NK-92 treated with Interleukin-12 subunit alpha and Interleukin-12 subunit beta, amount 100 ng/mL, for 24 hours (cell line): ENCODE measurements around the gene SMIM11.
"Not testable (repeated sequence)": the region's sequence is repeated elsewhere in the genome, so short reads cannot be mapped to it uniquely, and the experiment has no call there.

Source experiments
- DNase-seq: peaks from one replicate; lab custom pipeline; 2025; lab: John Stamatoyannopoulos, UW

The SMIM11 gene

GRCh38 chr21:34355570-34355969 is 19.7 kb upstream of the SMIM11 start:
- no peak for DNase-seq

- DNase-seq, result no peak
These were observed 17.4 kb upstream of the SMIM11 start for GRCh38 chr21:34357889-34358288.

GRCh38 chr21:34358866-34359265 is 16.4 kb upstream of the SMIM11 start:
- DNase-seq, result no peak

GRCh38 chr21:34360488-34361241 is 14.6 kb upstream of the SMIM11 start:
- no peak for DNase-seq

- DNase-seq, result no peak
These were observed 13.2 kb upstream of the SMIM11 start for GRCh38 chr21:34362136-34362444.

- no peak for DNase-seq
These were observed 12.6 kb upstream of the SMIM11 start for GRCh38 chr21:34362670-34363069.

GRCh38 chr21:34363733-34364132 is 11.6 kb upstream of the SMIM11 start, which contains the start of gene KCNE2:
KCNE2 (plus strand) TSS chr21:34364006; CDS start chr21:34370479, 6,473 bp downstream.
- DNase-seq, result no peak

GRCh38 chr21:34364921-34365320 is 10.4 kb upstream of the SMIM11 start:
- no peak for DNase-seq

- no peak for DNase-seq
These were observed 9.5 kb upstream of the SMIM11 start for GRCh38 chr21:34365809-34366208.

- DNase-seq, result no peak
These were observed 7.9 kb upstream of the SMIM11 start for GRCh38 chr21:34367320-34367935.

- no peak for DNase-seq
These were observed 5.6 kb upstream of the SMIM11 start for GRCh38 chr21:34369741-34370140.

GRCh38 chr21:34372321-34372720 is 3.0 kb upstream of the SMIM11 start:
- DNase-seq, result no peak

- not testable (repeated sequence) for DNase-seq
These were observed 845 bp upstream of the SMIM11 start for GRCh38 chr21:34374462-34374861.

- DNase-seq, result not testable (repeated sequence)
These were observed 289 bp downstream of the SMIM11 start for GRCh38 chr21:34375619-34375972.

- not testable (repeated sequence) for DNase-seq
These were observed 7.8 kb downstream of the SMIM11 start for GRCh38 chr21:34383138-34383537.

GRCh38 chr21:34383724-34384415 is 8.6 kb downstream of the SMIM11 start:
- not testable (repeated sequence) for DNase-seq

GRCh38 chr21:34400522-34400921 is 25.2 kb downstream of the SMIM11 start:
- not testable (repeated sequence) for DNase-seq

- not testable (repeated sequence) for DNase-seq
These were observed 29.4 kb downstream of the SMIM11 start for GRCh38 chr21:34404742-34405141.

- not testable (repeated sequence) for DNase-seq
These were observed 30.4 kb downstream of the SMIM11 start for GRCh38 chr21:34405686-34406085.

GRCh38 chr21:34406102-34406501 is 30.8 kb downstream of the SMIM11 start:
- DNase-seq, result not testable (repeated sequence)

GRCh38 chr21:34406676-34407075 is 31.4 kb downstream of the SMIM11 start:
- DNase-seq, result not testable (repeated sequence)

GRCh38 chr21:34407294-34407693 is 32.0 kb downstream of the SMIM11 start:
- not testable (repeated sequence) for DNase-seq

GRCh38 chr21:34417448-34418077 is 42.3 kb downstream of the SMIM11 start:
- DNase-seq, result not testable (repeated sequence)
